Measurements from ENCODE around the gene PPP2R2D.

PPP2R2D gene

DNA sequence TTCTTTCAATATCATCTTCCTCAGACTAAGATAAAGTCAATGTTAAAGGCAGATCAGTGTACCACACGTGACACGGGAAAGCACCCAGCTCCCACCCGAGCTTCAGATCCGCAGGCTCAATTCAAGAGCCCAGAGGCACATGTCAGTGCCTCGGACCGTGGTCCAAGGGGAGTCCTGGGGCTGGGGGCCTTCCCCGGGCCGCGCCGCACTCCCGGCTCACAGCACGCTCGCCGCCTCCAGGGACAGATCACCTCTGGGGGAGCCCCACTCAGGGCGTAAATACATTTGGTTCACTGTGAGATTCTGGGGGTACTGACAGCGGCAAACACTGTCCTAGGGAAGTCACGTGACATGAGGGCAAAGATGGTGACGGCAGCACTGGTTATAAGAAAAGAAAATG lies 70.1 kb downstream of the PPP2R2D start:
- Histone ChIP-seq H3K9me3 (ENCODE audit: low read depth, low read length) (no peaks in the 10 kb centered on the region), H3K36me3 (ENCODE audit: insufficient read depth, low read length) (no peaks in the 10 kb centered on the region), H3K4me3 (no peak overlapping the region), H3K27ac (no peak overlapping the region), H3K9ac (ENCODE audit: insufficient read length) (no peak overlapping the region)
- DNase-seq (ENCODE audit: low read depth, low spot score): no peak
- no peak for TF ChIP-seq FOXP2 (optimal IDR thresholded peaks at IDR 0.05; ENCODE audit: control extremely low read depth, extremely low read length, insufficient read depth)
- no peak for TF ChIP-seq POLR2AphosphoS5 (IDR thresholded peaks at IDR 0.05; ENCODE audit: borderline replicate concordance, low read depth, low read length)
- TF ChIP-seq EZH2 (IDR thresholded peaks at IDR 0.05): no peak

DNA sequence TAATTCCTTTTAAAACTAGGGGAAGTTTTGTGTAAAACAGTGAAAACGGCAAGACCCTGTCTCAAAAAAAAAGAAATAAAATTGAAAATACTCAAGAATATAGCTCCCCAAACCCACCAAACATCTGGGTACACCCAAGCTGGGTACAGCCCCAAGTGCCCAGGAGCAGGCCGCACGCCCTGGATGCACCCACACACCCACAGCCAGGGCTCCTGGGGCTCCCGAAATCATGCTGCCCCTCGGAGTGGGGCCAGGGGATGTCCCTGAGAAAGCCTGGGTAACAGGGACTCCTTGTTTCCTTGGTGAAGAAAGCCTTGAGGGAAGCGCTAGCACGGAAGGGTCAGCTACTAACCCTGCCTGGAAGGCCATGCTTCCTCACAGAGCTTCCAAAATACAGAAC lies 70.8 kb downstream of the PPP2R2D start:
- TF ChIP-seq FOXP2 (optimal IDR thresholded peaks at IDR 0.05; ENCODE audit: control extremely low read depth, extremely low read length, insufficient read depth) (no peak), EZH2 (IDR thresholded peaks at IDR 0.05) (no peak), POLR2AphosphoS5 (IDR thresholded peaks at IDR 0.05; ENCODE audit: borderline replicate concordance, low read depth, low read length) (no peak)

DNA sequence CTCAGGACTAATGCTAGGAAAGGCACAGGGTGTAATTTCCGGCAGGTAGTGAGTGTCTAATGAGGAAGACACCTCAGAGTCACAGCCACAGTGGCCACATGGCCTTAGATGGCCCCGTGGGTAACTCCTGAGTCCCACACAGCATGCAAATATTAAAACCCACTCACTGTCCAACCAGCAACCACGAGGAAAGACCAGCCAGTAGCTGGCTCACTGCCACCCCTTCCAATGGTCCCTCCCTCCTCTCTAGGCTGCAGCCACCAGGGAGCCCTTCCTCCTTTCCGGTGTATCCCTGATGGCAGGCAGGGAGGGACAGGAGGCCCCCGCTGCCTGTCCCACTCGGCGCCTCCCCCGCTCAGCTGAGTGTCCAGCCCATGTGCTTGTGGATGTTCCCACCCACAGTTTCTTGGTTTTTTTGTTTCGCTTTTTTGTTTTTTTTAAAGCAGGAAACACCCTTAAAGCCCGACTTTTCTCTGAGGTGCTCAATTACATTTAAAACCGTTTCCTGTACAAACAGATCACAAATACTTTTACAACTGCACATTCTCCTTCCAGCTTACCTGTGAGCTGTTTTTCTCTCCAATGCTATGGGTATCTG lies 71.8 kb downstream of the PPP2R2D start:
- no peaks in the 10 kb centered on the region for H3K9me3 ChIP-seq (ENCODE audit: low read depth, low read length)
- H3K4me3 ChIP-seq: no peak overlapping the region
- DNase-seq (ENCODE audit: low read depth, low spot score): no peak
- H3K9ac ChIP-seq (ENCODE audit: insufficient read length): no peak overlapping the region
- H3K36me3 ChIP-seq (ENCODE audit: insufficient read depth, low read length): no peaks in the 10 kb centered on the region
- H3K27ac ChIP-seq: no peak overlapping the region
- TF ChIP-seq EZH2 (IDR thresholded peaks at IDR 0.05): no peak

More for the DNA sequence above, 70.8 kb downstream of the PPP2R2D start:
- Histone ChIP-seq H3K27ac (no peak overlapping the region), H3K9ac (ENCODE audit: insufficient read length) (no peak overlapping the region), H3K4me3 (no peak overlapping the region), H3K36me3 (ENCODE audit: insufficient read depth, low read length) (no peaks in the 10 kb centered on the region), H3K9me3 (ENCODE audit: low read depth, low read length) (no peaks in the 10 kb centered on the region)
- DNase-seq (ENCODE audit: low read depth, low spot score): no peak

DNA sequence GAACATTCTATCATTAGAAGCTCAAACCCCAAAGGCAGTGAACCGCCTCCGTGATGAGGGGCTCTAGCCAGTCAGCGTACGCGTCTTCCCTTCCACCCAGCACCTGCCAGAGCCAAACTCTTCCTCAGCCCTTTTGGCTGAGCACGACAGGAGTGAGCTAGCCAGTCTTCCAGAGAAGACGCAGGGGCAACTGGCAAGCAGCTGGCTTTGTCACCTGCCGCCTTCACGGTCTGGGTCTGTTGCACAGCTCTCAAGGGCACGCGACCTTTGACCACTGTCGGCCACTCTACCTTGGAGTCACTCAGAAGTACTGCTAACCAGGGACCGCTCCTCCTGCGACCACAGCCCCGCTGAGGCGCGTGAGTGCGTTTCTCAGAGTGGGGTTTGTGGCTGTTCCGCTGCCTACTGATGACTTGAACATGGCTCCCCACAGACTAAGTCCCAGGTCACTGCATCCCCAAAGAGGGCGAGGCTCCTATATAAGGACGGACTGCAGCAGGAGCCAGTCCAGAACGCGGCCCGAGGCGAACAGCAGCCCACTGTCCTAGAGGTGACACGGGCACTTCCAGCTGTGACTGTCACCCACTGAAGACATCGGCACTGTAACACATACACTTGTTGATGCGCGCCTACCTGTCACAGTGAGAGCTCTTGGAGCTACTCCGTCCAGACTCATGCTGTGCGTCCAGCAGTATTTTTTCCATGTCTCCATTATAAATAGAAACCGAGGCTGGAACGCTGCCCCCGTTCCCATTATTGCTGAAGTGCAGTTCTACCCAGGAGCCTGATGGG lies 72.5 kb downstream of the PPP2R2D start:
- Histone ChIP-seq H3K36me3 (ENCODE audit: insufficient read depth, low read length) (no peaks in the 10 kb centered on the region), H3K9me3 (ENCODE audit: low read depth, low read length) (no peaks in the 10 kb centered on the region), H3K4me3 (no peak overlapping the region)

DNA sequence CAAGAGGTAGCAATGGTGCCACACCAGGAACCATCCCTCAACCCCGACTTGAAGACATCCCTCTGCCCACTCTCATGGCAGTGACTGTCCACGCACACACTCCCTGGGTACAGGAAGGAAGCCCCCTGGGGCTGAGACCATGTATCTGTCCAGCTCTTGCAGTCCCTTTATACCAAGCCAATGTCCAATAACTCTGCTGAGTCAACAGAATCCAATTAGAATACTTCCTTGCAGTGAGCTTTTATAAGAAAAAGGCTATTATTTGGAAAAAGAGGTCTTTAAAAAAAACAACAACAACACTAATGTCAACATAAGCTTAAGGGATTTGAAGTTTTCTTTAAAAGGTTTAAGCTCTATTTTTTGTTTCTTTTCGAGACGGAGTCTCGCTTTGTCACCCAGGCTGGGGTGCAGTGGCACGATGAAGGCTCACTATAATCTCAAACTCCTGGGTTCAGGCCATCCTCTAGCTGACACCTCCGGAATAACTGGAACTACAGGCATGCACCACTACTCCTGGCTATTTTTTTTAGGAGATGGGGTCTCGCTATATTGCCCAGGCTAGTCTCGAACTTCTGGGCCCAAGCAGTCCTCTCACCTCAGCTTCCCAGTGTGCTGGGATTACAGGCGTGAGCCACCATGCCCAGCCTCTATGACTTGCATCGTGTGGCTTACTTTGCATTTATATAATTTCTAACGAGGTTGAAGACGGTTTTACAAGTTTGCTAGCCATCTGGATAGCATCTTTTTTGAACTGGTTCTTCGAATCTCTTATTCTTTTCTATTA lies 73.4 kb downstream of the PPP2R2D start:
- DNase-seq (ENCODE audit: low read depth, low spot score): no peak
- Histone ChIP-seq H3K9me3 (ENCODE audit: low read depth, low read length) (no peaks in the 10 kb centered on the region), H3K9ac (ENCODE audit: insufficient read length) (no peak overlapping the region), H3K4me3 (no peak overlapping the region), H3K36me3 (ENCODE audit: insufficient read depth, low read length) (no peaks in the 10 kb centered on the region), H3K27ac (no peak overlapping the region)
- TF ChIP-seq EZH2 (IDR thresholded peaks at IDR 0.05): no peak
- TF ChIP-seq POLR2AphosphoS5 (IDR thresholded peaks at IDR 0.05; ENCODE audit: borderline replicate concordance, low read depth, low read length): no peak
- no peak for TF ChIP-seq FOXP2 (optimal IDR thresholded peaks at IDR 0.05; ENCODE audit: control extremely low read depth, extremely low read length, insufficient read depth)

More for the DNA sequence above, 72.5 kb downstream of the PPP2R2D start:
- no peak overlapping the region for H3K9ac ChIP-seq (ENCODE audit: insufficient read length)
- no peak for DNase-seq (ENCODE audit: low read depth, low spot score)
- H3K27ac ChIP-seq: no peak overlapping the region
- TF ChIP-seq POLR2AphosphoS5 (IDR thresholded peaks at IDR 0.05; ENCODE audit: borderline replicate concordance, low read depth, low read length) (no peak), FOXP2 (optimal IDR thresholded peaks at IDR 0.05; ENCODE audit: control extremely low read depth, extremely low read length, insufficient read depth) (no peak), EZH2 (IDR thresholded peaks at IDR 0.05) (no peak)

DNA sequence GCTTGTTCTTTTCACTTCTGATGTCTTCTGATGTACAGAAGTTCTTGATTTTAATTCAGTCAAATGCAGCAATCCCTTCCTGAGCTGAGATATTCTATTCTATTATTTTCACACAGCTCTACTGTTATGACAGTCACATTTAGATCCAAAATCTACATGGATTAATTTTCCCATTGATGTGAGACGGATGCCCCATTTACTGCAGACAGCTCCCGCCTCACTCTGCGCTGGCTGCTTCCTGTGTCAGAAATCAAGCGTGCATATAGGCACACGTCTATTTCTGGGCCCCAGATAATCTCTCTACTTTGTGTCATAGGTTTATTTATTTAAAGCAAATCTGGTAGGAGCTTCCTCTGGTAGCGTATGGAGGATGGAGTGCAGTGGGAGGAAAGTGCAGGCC lies 74.2 kb downstream of the PPP2R2D start:
- no peak overlapping the region for H3K4me3 ChIP-seq
- no peak for DNase-seq (ENCODE audit: low read depth, low spot score)
- no peak for TF ChIP-seq POLR2AphosphoS5 (IDR thresholded peaks at IDR 0.05; ENCODE audit: borderline replicate concordance, low read depth, low read length)
- TF ChIP-seq FOXP2 (optimal IDR thresholded peaks at IDR 0.05; ENCODE audit: control extremely low read depth, extremely low read length, insufficient read depth): no peak
- TF ChIP-seq EZH2 (IDR thresholded peaks at IDR 0.05): no peak
- H3K27ac ChIP-seq: no peak overlapping the region
- H3K36me3 ChIP-seq (ENCODE audit: insufficient read depth, low read length): no peaks in the 10 kb centered on the region
- H3K9me3 ChIP-seq (ENCODE audit: low read depth, low read length): no peaks in the 10 kb centered on the region
- H3K9ac ChIP-seq (ENCODE audit: insufficient read length): no peak overlapping the region

DNA sequence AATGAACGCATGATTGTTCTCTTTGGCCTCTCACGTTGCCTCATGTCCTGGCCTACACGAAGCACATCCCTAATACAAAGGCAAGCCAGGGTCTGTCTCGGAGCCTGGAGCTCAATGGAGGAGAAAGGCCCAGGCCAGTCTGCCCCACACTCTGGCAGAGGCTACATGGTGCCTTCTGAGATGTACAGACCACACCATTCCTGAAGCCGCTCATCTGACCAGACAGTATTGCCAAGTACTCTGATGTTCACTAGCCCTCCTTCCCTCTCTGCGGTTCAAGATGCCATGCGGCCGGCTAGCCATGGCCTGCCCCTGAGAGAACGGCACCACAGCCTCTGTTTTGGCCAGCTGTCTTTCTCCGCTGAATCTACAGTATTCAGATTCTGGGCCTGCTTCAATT lies 75.0 kb downstream of the PPP2R2D start:
- no peaks in the 10 kb centered on the region for H3K36me3 ChIP-seq (ENCODE audit: insufficient read depth, low read length)
- TF ChIP-seq POLR2AphosphoS5 (IDR thresholded peaks at IDR 0.05; ENCODE audit: borderline replicate concordance, low read depth, low read length): no peak
- no peak for TF ChIP-seq EZH2 (IDR thresholded peaks at IDR 0.05)
- no peak for TF ChIP-seq FOXP2 (optimal IDR thresholded peaks at IDR 0.05; ENCODE audit: control extremely low read depth, extremely low read length, insufficient read depth)
- H3K9ac ChIP-seq (ENCODE audit: insufficient read length): no peak overlapping the region
- H3K9me3 ChIP-seq (ENCODE audit: low read depth, low read length): no peaks in the 10 kb centered on the region
- no peak for DNase-seq (ENCODE audit: low read depth, low spot score)
- no peak overlapping the region for H3K4me3 ChIP-seq
- H3K27ac ChIP-seq: no peak overlapping the region

DNA sequence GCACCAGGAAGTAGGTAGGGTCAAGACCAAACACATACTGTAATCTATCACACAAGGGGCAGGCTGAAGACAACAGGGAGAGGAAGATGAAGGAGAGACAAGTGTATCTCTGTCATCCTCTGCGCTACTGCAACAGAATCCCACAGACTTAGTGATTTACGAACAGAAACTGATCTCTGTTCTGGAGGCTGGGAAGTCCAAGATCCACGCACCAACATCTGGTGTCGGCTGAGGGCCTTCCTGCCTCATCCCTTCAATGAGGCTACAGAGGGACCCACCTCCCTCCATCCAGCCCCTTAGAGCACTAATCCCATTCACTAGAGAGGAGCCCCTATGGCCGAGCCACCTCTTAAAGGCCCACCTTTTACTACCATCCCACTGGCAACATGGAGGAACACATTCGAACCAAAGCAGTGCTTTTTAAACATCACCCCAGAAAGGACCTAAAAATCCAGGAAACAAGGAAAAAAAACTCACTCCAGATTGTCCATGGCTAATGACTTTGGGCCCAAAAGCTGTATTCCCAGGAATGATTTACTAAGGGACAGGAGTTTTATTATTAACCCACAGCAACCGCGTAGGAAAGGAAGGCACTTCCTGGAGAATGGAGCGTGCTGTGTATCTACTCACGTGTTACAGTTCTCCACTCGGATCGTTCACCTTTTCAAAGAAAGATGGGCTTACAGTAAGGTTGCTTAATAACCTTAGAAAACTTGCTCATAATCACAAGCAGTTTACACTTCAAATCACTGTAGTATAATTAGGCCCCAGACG lies 76.7 kb downstream of the PPP2R2D start:
- H3K4me3 ChIP-seq: no peak overlapping the region
- no peak overlapping the region for H3K27ac ChIP-seq
- H3K9ac ChIP-seq (ENCODE audit: insufficient read length): no peak overlapping the region

More for the DNA sequence above, 76.7 kb downstream of the PPP2R2D start:
- DNase-seq (ENCODE audit: low read depth, low spot score): no peak
- Histone ChIP-seq H3K36me3 (ENCODE audit: insufficient read depth, low read length) (no peaks in the 10 kb centered on the region), H3K9me3 (ENCODE audit: low read depth, low read length) (no peaks in the 10 kb centered on the region)
- TF ChIP-seq FOXP2 (optimal IDR thresholded peaks at IDR 0.05; ENCODE audit: control extremely low read depth, extremely low read length, insufficient read depth): no peak
